Muscle of leg (tissue), 11 donors: ENCODE results near the gene EVPL. TPM values are rescaled to one million over a fixed set of nuclear protein-coding genes. Genes with fewer than 3 reads are reported as not detected.
A peak's percentile ranks its signal among the peaks of the same experiment; 100 is the strongest.

Experiments
- DNase-seq: peaks from one replicate; pipeline ENCODE4 v3.0.0; 2013
- H3K27ac ChIP-seq: one replicate; pipeline ENCODE4 v1.5.1; 2013; ENCODE audit warnings: mild to moderate bottlenecking, low read length, control low read depth
- H3K27me3 ChIP-seq: one replicate; pipeline ENCODE4 v1.6.1; 2013; ENCODE audit warnings: low read length; ENCODE audit not compliant: control insufficient read depth, insufficient read depth
- H3K36me3 ChIP-seq: one replicate; pipeline ENCODE4 v1.6.1; 2013; ENCODE audit warnings: low read length; ENCODE audit not compliant: control insufficient read depth, insufficient read depth
- H3K4me1 ChIP-seq: one replicate; pipeline ENCODE4 v1.6.1; 2013; ENCODE audit warnings: low read length; ENCODE audit not compliant: control insufficient read depth, insufficient read depth
- H3K4me3 ChIP-seq: one replicate; pipeline ENCODE4 v1.5.1; 2013; ENCODE audit warnings: low read length, control low read depth
- H3K9me3 ChIP-seq: replicated peaks from 2 replicates; pipeline ENCODE4 v1.6.1; 2013; ENCODE audit warnings: low read depth, low read length; ENCODE audit not compliant: control insufficient read depth
- WGBS: methylation state at CpG from one replicate; pipeline ENCODE4 v1.1.5; 2013; ENCODE audit warnings: missing lambda C conversion rate; ENCODE audit not compliant: insufficient coverage; 5-methylcytosine and 5-hydroxymethylcytosine counted together
- polyA plus RNA-seq, 8 donors: library from polyadenylated mRNA; unstranded; fragments of 120-200 nt; gene quantifications; one replicate each; pipeline versions ENCODE4 v1.2.1 to v1.2.3, GENCODE V29; 2013; ENCODE audit warnings: inconsistent platforms in 1 of 8, low replicate concordance in 1 of 8; ENCODE audit not compliant: insufficient read length in 8 of 8, insufficient read depth in 1 of 8
- total RNA-seq: library from RNA; stranded (reverse); fragments of 120-200 nt; gene quantifications from one replicate; pipeline ENCODE4 v1.2.4, GENCODE V29; 2013

Gene EVPL
- total and polyA plus RNA-seq, 9 donors: 0.03 to 12.9 (median 0.45) TPM; not detected in 1

DNA sequence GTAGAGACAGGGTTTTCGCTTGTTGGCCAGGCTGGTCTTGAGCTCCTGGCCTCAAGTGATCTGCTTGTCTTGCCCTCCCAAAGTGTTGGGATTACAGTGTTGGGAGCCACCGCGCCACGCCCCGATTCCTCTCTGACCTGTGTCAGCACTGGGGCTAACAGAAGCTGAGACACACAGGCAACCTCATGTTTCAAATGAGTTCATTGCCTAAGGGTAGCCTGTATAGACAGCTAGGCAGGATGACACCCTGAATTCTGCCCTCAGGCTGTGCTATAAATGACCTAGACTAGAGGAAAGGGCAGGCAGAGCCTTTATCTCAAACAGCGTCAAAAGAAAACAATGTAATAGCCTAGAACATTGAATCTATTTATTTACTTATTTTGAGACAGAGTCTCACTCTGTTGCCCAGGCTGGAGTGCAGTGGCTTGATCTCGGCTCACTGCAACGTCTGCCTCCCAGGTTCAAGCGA, 28.7 kb downstream of the EVPL start:
- WGBS: 95% methylated on average over 8 of the region's 9 CpGs
- H3K9me3 ChIP-seq: no peaks in the 10 kb centered on the region
- H3K4me1 ChIP-seq: peaks cover 7% of the 10 kb centered on the region
- DNase-seq: no peak
- no peaks in the 10 kb centered on the region for H3K27me3 ChIP-seq
- H3K27ac ChIP-seq: no peak overlapping the region
- H3K4me3 ChIP-seq: no peak overlapping the region
- peaks cover 27% of the 10 kb centered on the region for H3K36me3 ChIP-seq

DNA sequence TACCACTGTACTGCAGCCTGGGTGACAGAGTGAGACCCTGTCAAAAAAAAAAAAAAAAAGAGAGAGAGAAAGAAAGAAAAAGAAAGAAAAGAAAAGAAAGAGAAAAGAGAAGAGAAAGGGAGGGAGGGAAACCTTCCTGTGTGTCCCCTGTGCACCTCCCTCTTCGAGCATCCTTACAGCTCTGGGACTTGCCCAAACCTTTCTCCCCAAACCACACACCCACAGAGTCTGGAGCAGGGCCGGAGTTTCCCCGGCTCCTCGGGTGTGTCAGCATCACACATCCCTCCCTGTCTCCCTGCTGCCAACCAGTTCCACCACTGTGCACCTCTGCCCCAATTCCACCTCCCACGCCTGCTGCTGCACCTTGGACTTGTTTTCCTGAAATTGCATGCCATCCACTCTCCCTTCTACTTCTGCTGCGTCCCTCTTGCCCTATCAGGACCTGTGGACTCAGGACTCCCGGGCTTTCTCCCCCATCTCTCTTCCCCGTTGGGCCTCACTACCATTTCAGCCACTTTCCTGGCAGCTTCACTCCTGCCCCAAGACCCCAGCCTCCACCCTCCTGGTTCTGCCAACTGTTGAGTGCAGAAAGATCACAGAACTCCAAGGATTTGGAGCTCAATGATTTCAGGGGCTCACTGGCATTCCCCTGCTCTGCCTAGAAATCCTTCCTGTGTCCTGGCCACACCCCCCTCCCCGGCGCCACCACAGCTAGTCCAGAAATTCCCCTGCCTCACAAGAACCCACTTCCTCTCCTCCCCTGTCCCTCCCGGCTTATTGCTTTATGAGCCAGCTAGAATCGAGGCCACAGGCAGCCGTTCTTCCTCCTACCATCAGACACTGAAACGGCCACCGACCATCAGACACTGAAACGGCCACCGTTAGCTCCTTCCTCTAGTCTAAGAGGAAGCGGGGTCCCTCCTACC, 30.2 kb downstream of the EVPL start:
- H3K27me3 ChIP-seq: no peaks in the 10 kb centered on the region
- 22% methylated on average over 17 of the region's 18 CpGs for WGBS
- H3K9me3 ChIP-seq: no peaks in the 10 kb centered on the region
- H3K4me3 ChIP-seq: no peak overlapping the region
- DNase-seq: peak; percentile 51
- H3K36me3 ChIP-seq: peaks cover 28% of the 10 kb centered on the region
- no peak overlapping the region for H3K27ac ChIP-seq
- H3K4me1 ChIP-seq: peaks cover 7% of the 10 kb centered on the region

DNA sequence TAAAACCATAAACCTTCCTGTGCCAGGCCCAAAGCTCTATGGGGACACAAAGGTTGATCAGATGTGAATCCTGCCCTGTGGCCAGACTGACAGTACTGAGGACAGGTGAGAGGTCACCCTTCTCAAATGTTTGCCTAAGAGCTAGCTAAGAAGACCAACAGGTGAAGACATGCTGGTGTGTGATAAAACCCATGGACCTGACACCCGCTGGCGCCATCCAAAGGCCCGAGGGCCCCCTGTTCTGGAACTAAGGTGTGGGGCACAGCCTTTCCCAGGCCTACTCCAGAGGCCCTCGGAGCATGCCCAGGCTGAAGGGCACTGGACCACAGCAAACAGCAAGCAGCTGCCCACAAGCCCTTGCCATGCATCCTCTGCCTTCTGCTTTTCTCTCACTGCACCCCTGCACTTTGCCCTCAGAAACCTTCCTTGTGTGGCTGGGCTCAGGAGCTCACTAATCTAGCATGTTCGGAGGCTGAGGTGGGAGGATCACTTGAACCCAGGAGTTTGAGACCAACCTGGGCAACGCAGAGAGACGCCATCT, 31.7 kb downstream of the EVPL start:
- peaks cover 24% of the 10 kb centered on the region for H3K36me3 ChIP-seq
- no peak overlapping the region for H3K27ac ChIP-seq
- DNase-seq: no peak
- no peak overlapping the region for H3K4me3 ChIP-seq
- WGBS: 85% methylated on average over 7 of the region's 7 CpGs
- H3K9me3 ChIP-seq: no peaks in the 10 kb centered on the region
- no peaks in the 10 kb centered on the region for H3K27me3 ChIP-seq
- peaks cover 7% of the 10 kb centered on the region for H3K4me1 ChIP-seq

DNA sequence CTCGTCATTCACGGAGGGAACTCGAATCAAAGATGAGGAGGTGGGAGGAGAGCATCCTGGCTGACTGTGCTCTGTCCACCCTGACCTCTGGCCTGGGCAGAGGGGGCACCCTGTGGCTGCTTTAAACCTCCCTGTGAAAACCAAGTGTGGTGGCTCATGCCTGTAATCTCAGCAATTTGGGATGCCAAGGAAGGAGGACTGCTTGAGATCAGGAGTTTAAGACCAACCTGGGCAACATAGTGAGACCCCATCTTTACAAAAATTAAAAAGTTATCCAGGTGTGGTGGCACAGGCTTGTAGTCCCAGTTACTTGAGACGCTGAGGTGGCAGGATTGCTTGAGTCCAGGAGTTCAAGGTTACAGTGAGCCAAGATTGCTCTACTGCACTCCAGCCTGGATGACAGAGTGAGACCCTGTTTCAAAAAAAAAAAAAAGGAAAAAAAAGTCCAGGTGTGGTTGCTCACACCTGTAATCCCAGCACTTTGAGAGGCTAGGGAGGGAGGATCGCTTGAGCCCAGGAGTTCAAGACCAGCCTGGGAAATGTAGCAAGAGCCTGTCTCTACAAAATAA, 32.2 kb downstream of the EVPL start:
- no peak overlapping the region for H3K4me3 ChIP-seq
- no peaks in the 10 kb centered on the region for H3K9me3 ChIP-seq
- H3K27me3 ChIP-seq: no peaks in the 10 kb centered on the region
- no peak overlapping the region for H3K27ac ChIP-seq
- peaks cover 20% of the 10 kb centered on the region for H3K36me3 ChIP-seq
- WGBS: 93% methylated on average over 3 of the region's 5 CpGs
- no peak for DNase-seq
- peaks cover 7% of the 10 kb centered on the region for H3K4me1 ChIP-seq

DNA sequence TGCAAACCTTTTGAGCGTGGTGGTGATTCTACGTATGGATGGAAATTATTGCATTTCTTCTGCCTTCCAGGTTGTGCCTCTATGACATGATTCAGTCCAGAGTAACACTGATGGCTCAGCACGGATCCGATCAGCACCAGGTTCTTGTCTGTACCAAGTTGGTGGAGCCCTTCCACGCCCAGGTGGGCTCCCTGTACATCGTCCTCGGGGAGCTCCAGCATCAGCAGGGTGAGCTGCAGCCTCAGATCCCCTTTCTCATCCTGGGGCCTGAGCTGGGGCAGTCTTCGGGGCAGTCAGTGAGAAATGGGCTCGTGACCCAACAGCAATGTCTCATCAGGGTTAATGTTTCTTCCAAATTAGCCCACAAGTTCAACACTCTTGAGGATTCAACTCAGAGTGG, 35.7 kb downstream of the EVPL start:
- no peak for DNase-seq
- H3K36me3 ChIP-seq: peaks cover 24% of the 10 kb centered on the region
- 94% methylated on average over 8 of the region's 9 CpGs for whole genome bisulfite sequencing

DNA sequence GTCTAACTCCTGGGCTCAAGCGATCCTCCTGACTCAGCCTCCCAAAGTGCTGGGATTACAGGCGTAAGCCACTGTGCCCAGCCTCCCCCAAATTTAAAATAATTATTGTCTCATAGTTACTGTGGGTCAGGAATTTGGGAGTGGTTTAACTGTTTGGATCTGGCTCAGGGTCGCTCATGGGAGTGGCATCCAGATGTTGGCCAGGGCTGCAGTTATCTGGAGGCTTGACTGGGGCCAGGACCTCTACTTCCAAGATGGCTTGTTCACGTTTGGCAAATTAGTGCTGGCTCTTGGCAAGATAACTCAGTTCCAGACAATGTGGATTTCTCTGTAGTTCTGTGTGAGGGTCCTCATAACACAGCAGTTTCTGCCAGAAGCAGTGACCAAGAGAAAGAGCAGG, 40.1 kb downstream of the EVPL start:
- no peaks in the 10 kb centered on the region for H3K27me3 ChIP-seq
- H3K4me1 ChIP-seq: no peaks in the 10 kb centered on the region
- no peak overlapping the region for H3K4me3 ChIP-seq
- DNase-seq: no peak
- WGBS: 65% methylated on average over 2 of the region's 4 CpGs
- H3K27ac ChIP-seq: no peak overlapping the region
- no peaks in the 10 kb centered on the region for H3K9me3 ChIP-seq
- peaks cover 20% of the 10 kb centered on the region for H3K36me3 ChIP-seq

More for the DNA sequence above, 35.7 kb downstream of the EVPL start:
- no peaks in the 10 kb centered on the region for H3K4me1 ChIP-seq
- H3K9me3 ChIP-seq: no peaks in the 10 kb centered on the region
- H3K27me3 ChIP-seq: no peaks in the 10 kb centered on the region
- H3K27ac ChIP-seq: no peak overlapping the region
- H3K4me3 ChIP-seq: no peak overlapping the region

DNA sequence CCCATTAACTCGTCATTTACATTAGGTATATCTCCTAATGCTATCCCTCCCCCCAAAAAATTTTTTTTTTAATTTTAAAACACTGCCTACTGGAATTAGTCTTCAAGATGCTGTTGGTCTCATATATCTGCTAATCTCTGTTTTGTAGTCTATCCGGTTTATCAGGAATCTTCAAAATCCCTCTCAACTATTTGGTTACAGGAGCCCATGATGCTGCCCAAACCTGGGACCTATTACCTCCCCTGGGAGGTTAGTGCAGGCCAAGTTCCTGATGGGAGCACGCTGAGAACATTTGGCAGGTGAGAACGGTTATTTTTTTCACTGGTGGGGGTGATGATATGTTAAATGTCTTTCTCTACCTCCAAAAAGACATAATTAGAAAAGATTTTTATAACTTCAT, 41.1 kb downstream of the EVPL start:
- Histone ChIP-seq H3K36me3 (peaks cover 14% of the 10 kb centered on the region), H3K27ac (no peak overlapping the region), H3K9me3 (no peaks in the 10 kb centered on the region), H3K4me3 (no peak overlapping the region), H3K27me3 (no peaks in the 10 kb centered on the region), H3K4me1 (no peaks in the 10 kb centered on the region)
- no peak for DNase-seq
- WGBS: no CpG with 5 or more reads among the region's 4 CpGs

DNA sequence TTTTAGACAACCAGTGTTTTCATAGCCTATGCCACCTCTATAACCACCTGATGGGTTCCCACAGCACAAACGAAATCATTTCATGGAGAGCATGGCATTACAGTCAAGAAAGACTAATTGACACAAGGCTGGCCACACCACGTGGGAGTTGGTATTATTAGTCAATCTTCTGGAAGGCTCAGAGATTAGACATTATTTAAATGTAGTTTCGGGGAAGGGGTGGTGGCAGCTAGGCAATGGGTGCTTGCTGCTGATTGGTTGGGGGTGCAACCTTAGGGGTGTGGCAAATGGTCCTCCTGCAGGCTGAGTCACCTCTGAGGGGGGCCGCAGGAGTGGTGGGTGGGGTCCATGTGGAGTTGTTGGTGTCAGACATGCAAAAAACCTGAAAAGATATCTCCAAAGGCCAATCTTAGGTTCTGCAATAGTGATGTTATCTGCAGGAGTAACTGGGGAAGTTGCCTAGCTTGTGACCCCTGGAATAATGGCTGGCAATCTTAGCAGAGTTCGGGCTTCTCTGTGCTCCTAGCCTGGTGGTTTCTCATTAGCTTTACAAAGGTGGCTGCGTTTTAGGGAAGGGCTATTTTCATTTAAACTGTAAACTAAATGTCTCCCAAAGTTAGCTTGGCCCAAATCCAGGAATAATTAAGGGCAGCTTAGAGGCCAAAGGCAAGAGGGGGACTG, 43.5 kb downstream of the EVPL start:
- Histone ChIP-seq H3K27ac (no peak overlapping the region), H3K4me1 (peaks cover 7% of the 10 kb centered on the region), H3K27me3 (no peaks in the 10 kb centered on the region), H3K36me3 (peaks cover 14% of the 10 kb centered on the region), H3K4me3 (no peak overlapping the region), H3K9me3 (no peaks in the 10 kb centered on the region)
- WGBS: 69% methylated on average over 2 of the region's 6 CpGs
- DNase-seq: no peak

DNA sequence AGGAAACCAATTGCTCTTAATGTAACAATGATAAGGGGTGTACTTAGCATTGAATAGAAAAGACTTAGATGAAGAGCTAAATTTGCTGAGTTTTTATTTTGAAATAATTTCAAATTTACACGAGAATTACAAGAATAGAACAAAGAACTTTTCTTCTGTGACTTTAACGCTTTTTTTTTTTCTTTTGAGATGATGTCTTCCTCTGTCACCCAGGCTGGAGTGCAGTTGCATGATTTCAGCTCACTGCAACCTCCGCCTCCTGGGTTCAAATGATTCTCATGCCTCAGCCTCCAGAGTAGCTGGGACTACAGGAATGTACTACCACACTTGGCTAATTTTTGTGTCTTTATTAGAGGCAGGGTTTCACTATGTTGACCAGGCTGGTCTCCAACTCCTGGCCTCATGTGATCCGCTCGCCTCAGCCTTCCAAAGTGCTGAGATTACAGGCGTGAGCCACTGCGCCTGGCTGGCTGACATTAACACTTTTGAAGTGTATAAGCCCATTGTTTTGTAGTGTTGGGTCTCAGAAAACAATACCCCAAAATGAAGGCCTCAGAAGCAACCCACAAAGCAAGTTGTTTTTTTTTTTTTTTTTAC, 46.0 kb downstream of the EVPL start:
- peak overlapping the region; percentile 53 for H3K27ac ChIP-seq
- H3K9me3 ChIP-seq: no peaks in the 10 kb centered on the region
- no peaks in the 10 kb centered on the region for H3K27me3 ChIP-seq
- WGBS: 100% methylated on average over 1 of the region's 7 CpGs
- H3K36me3 ChIP-seq: peaks cover 10% of the 10 kb centered on the region
- H3K4me1 ChIP-seq: peaks cover 12% of the 10 kb centered on the region
- no peak overlapping the region for H3K4me3 ChIP-seq
- DNase-seq: no peak
